SK-N-SH (cell line): ENCODE data around the gene RAD51B. TPM values are rescaled to one million over a fixed set of nuclear protein-coding genes. Genes with fewer than 3 reads are reported as not detected.

Experiments
- CTCF ChIA-PET: fragments of 300-600, 350-600 bp; formaldehyde crosslinking; extraction: SDS; loops from one replicate; lab custom pipeline; 2021; lab: Yijun Ruan, JAX
- POLR2A ChIA-PET: fragments of 350-600 bp; sonication (Branson Sonifier 250); formaldehyde crosslinking; extraction: SDS; loops from one replicate; lab custom pipeline; 2020; ENCODE audit warnings: antibody characterized with exemption, inconsistent platforms; lab: Yijun Ruan, JAX
- DNase-seq: peaks from one replicate; pipeline ENCODE4 v3.0.0; 2012
- H2AFZ ChIP-seq: fragments of 200-600 bp; sonication (generic); 2 replicates; pipeline ENCODE4 v1.8.1; 2016; ENCODE audit warnings: antibody characterized with exemption, mild to moderate bottlenecking, low read depth
- H3F3A ChIP-seq: fragments of 200-600 bp; sonication (generic); replicated peaks from 2 replicates; pipeline ENCODE3; 2016; ENCODE audit warnings: antibody characterized with exemption, mild to moderate bottlenecking; ENCODE audit not compliant: insufficient read depth
- H3K27ac ChIP-seq, 2 experiments: fragments of 200-500 bp in 1 of 2; fragments of 200-600 bp in 1 of 2; sonication (Bioruptor generic) in 1 of 2; sonication (generic), shearing (Covaris generic) in 1 of 2; 2 replicates each; pipeline versions ENCODE4 v1.5.1 to v1.6.1; 2014 to 2016; ENCODE audit warnings: low read depth in 2 of 2, inconsistent platforms in 1 of 2, low read length in 1 of 2, mild to moderate bottlenecking in 1 of 2, mixed read lengths in 1 of 2
- H3K27me3 ChIP-seq: fragments of 200-600 bp; sonication (generic), shearing (Covaris generic); 2 replicates; pipeline ENCODE4 v1.6.1; 2016; ENCODE audit warnings: mixed run types; ENCODE audit not compliant: insufficient read depth
- H3K36me3 ChIP-seq, 2 experiments: fragments of 200-500 bp in 1 of 2; fragments of 200-600 bp in 1 of 2; sonication (Bioruptor generic) in 1 of 2; sonication (generic) in 1 of 2; replicated peaks in 1 of 2; 2 replicates each; pipeline versions ENCODE3 to v1.5.1; 2014 to 2016; ENCODE audit warnings: low read length in 1 of 2, mild to moderate bottlenecking in 1 of 2; ENCODE audit not compliant: insufficient read depth in 2 of 2, control insufficient read depth in 1 of 2
- H3K4me1 ChIP-seq, 2 experiments: fragments of 200-500 bp in 1 of 2; fragments of 200-600 bp in 1 of 2; sonication (Bioruptor generic) in 1 of 2; sonication (generic), shearing (Covaris generic) in 1 of 2; 2 replicates each; pipeline versions ENCODE4 v1.5.1 to v1.6.1; 2014 to 2016; ENCODE audit warnings: low read depth in 1 of 2, low read length in 1 of 2, mixed run types in 1 of 2; ENCODE audit not compliant: insufficient read depth in 2 of 2, control insufficient read depth in 1 of 2
- H3K4me2 ChIP-seq: fragments of 200-600 bp; sonication (generic), shearing (Covaris generic); 2 replicates; pipeline ENCODE4 v1.6.1; 2017; ENCODE audit warnings: mixed run types
- H3K4me3 ChIP-seq, 2 experiments: fragments of 200-500 bp in 1 of 2; fragments of 200-600 bp in 1 of 2; sonication (Bioruptor generic) in 1 of 2; sonication (generic), shearing (Covaris generic) in 1 of 2; 2 replicates each; pipeline versions ENCODE4 v1.5.1 to v1.8.1; 2014 to 2016; ENCODE audit warnings: low read depth in 2 of 2, inconsistent platforms in 1 of 2, low read length in 1 of 2, mild to moderate bottlenecking in 1 of 2, mixed read lengths in 1 of 2, moderate library complexity in 1 of 2
- H3K79me2 ChIP-seq: fragments of 200-600 bp; sonication (generic); 2 replicates; pipeline ENCODE4 v1.8.1; 2017; ENCODE audit warnings: mild to moderate bottlenecking; ENCODE audit not compliant: insufficient read depth
- H3K9ac ChIP-seq: fragments of 200-600 bp; sonication (generic); 2 replicates; pipeline ENCODE4 v1.6.1; 2017; ENCODE audit warnings: mixed run types
- H3K9me2 ChIP-seq: fragments of 200-600 bp; sonication (generic); 2 replicates; pipeline ENCODE4 v1.6.1; 2017; ENCODE audit warnings: mixed run types
- H3K9me3 ChIP-seq: fragments of 200-600 bp; sonication (generic); 2 replicates; pipeline ENCODE4 v1.6.1; 2017; ENCODE audit warnings: mixed run types, mild to moderate bottlenecking, moderate library complexity
- H4K20me1 ChIP-seq: fragments of 200-600 bp; sonication (generic); 2 replicates; pipeline ENCODE4 v1.6.1; 2017; ENCODE audit warnings: mild to moderate bottlenecking, mixed run types; ENCODE audit not compliant: insufficient read depth
- CHD2 ChIP-seq: fragments of 150-350 bp; IDR thresholded peaks from 2 replicates; pipeline ENCODE4 v1.6.1; 2018; ENCODE audit warnings: low read length; ENCODE audit not compliant: partially characterized antibody
- CTCF ChIP-seq: fragments of 200-600 bp; sonication (generic); IDR thresholded peaks from 2 replicates; pipeline ENCODE4 v1.6.1; 2017; ENCODE audit warnings: antibody characterized with exemption, mild to moderate bottlenecking, moderate library complexity
- ELF1 ChIP-seq: IDR thresholded peaks from 2 replicates; pipeline ENCODE4 v1.4.0; 2012
- FOSL2 ChIP-seq: IDR thresholded peaks from 2 replicates; pipeline ENCODE4 v1.4.0; 2012; ENCODE audit warnings: low read depth, mild to moderate bottlenecking, moderate library complexity, borderline replicate concordance
- FOXM1 ChIP-seq: IDR thresholded peaks from 2 replicates; pipeline ENCODE4 v1.4.0; 2012; ENCODE audit warnings: low read depth, mild to moderate bottlenecking
- MEF2A ChIP-seq: IDR thresholded peaks from 2 replicates; pipeline ENCODE4 v1.4.0; 2012; ENCODE audit warnings: low read depth, borderline replicate concordance
- NRF1 ChIP-seq: IDR thresholded peaks from 2 replicates; pipeline ENCODE4 v1.6.1; 2012; ENCODE audit warnings: low read depth, mild to moderate bottlenecking, low read length
- PBX3 ChIP-seq: IDR thresholded peaks from 2 replicates; pipeline ENCODE4; 2012
- RAD21 ChIP-seq: IDR thresholded peaks from 2 replicates; pipeline ENCODE4 v1.6.1; 2012; ENCODE audit warnings: mild to moderate bottlenecking, low read length
- RXRA ChIP-seq: IDR thresholded peaks from 2 replicates; pipeline ENCODE4 v1.4.0; 2012; ENCODE audit warnings: low read depth, mild to moderate bottlenecking, borderline replicate concordance
- SIN3A ChIP-seq: IDR thresholded peaks from 2 replicates; pipeline ENCODE4 v1.6.1; 2012; ENCODE audit warnings: low read depth, mild to moderate bottlenecking, low read length, moderate library complexity, borderline replicate concordance
- TAF1 ChIP-seq: IDR thresholded peaks from 2 replicates; pipeline ENCODE4 v1.6.1; 2012; ENCODE audit warnings: low read depth, mild to moderate bottlenecking, low read length, moderate library complexity, borderline replicate concordance
- USF1 ChIP-seq: IDR thresholded peaks from 2 replicates; pipeline ENCODE4 v1.4.0; 2012; ENCODE audit warnings: low read depth, borderline replicate concordance
- YY1 ChIP-seq: IDR thresholded peaks from 2 replicates; pipeline ENCODE4 v1.4.0; 2012; ENCODE audit warnings: low read depth, mild to moderate bottlenecking
- WGBS: methylation state at CpG from one replicate; pipeline ENCODE4 v1.1.6; 2017; ENCODE audit warnings: low lambda C conversion rate; 5-methylcytosine and 5-hydroxymethylcytosine counted together
- polyA plus RNA-seq, 3 experiments: library from polyadenylated mRNA; depleted of rRNA; stranded (reverse); fragments of >200 nt; gene quantifications; 2 replicates each; pipeline ENCODE4 v1.2.3, GENCODE V29; 2012

Gene RAD51B
- polyA plus RNA-seq, 1 of the 3 experiments (the other 2 are of a cell fraction): 6.0 TPM

- TF ChIP-seq PBX3 (peak; percentile 87), FOXM1 (no peak; the same call in 1 of the 2 replicates), RXRA (peak; percentile 58; the same call in 1 of the 2 replicates), ELF1 (no peak), NRF1 (no peak), MEF2A (no peak), RAD21 (0 out of 2 replicates have a peak, but pooled peaks have one; percentile 5), CTCF (no peak), TAF1 (no peak)
Measured at GRCh38 chr14:68512088-68512487, 692.5 kb downstream of the RAD51B start (continued).

- H3K4me1 ChIP-seq: peaks cover 38 to 46% of the 10 kb centered on the region in 2 experiments
- H3K36me3 ChIP-seq: no peaks in the 10 kb centered on the region
- CTCF ChIA-PET: no interaction called here
- TF ChIP-seq CHD2: no peak
- TF ChIP-seq SIN3A: no peak
- TF ChIP-seq, all 33 proteins: peak for 0
- Histone ChIP-seq H3K4me2 (no peak overlapping the region), H3K27me3 (no peaks in the 10 kb centered on the region), H3K9me3 (no peaks in the 10 kb centered on the region), H3K4me3 (no peak overlapping the region), H2AFZ (no peak overlapping the region), H3K9ac (no peak overlapping the region), H3K79me2 (no peaks in the 10 kb centered on the region), H3K9me2 (no peaks in the 10 kb centered on the region), H4K20me1 (no peaks in the 10 kb centered on the region), H3F3A (peaks cover 12% of the 10 kb centered on the region), H3K27ac (peak overlapping the region; percentile 91 to 93; a peak in 3 of 4 replicates)
- WGBS: 100% methylated on average over 1 of the region's 2 CpGs
- DNase-seq: no peak
- POLR2A ChIA-PET: no interaction called here
Measured at GRCh38 chr14:68513137-68513536, 693.6 kb downstream of the RAD51B start.

GRCh38 chr14:68513838-68514607 is 694.4 kb downstream of the RAD51B start:
- CTCF ChIA-PET: interaction anchor here (1.0 kb wide), 1 partner anchor 142 kb away, joined by 3 read pairs; no protein-coding TSS in a partner anchor
- Histone ChIP-seq H3K4me1 (peaks cover 41 to 51% of the 10 kb centered on the region in 2 experiments), H2AFZ (no peak overlapping the region), H3F3A (peaks cover 12% of the 10 kb centered on the region), H3K9me3 (no peaks in the 10 kb centered on the region), H3K9ac (no peak overlapping the region), H3K79me2 (no peaks in the 10 kb centered on the region), H4K20me1 (no peaks in the 10 kb centered on the region), H3K4me2 (no peak overlapping the region), H3K27me3 (no peaks in the 10 kb centered on the region), H3K4me3 (no peak overlapping the region), H3K9me2 (no peaks in the 10 kb centered on the region), H3K36me3 (no peaks in the 10 kb centered on the region), H3K27ac (no peak overlapping the region; a peak in 1 of 4 replicates)
- POLR2A ChIA-PET: no interaction called here
- DNase-seq: no peak
- TF ChIP-seq MEF2A (no peak), YY1 (no peak), FOSL2 (no peak), USF1 (no peak), NRF1 (no peak)
- 94% methylated on average over 12 of the region's 12 CpGs for WGBS
